Endodermal cell (in vitro differentiated cells): ENCODE results near the gene MYOM1. TPM values are rescaled to one million over a fixed set of nuclear protein-coding genes. Genes with fewer than 3 reads are reported as not detected.
A peak's percentile ranks its signal among the peaks of the same experiment; 100 is the strongest.

ENCODE experiments used
- DNase-seq: peaks from one replicate; pipeline ENCODE4 v3.0.0-alpha.2; 2017
- H3K27ac ChIP-seq: 2 replicates; pipeline ENCODE4 v1.5.1; 2013; ENCODE audit warnings: mild to moderate bottlenecking, low read depth, low read length, moderate library complexity
- H3K27me3 ChIP-seq: 2 replicates; pipeline ENCODE4 v1.6.1; 2013; ENCODE audit warnings: mild to moderate bottlenecking, low read length, moderate library complexity; ENCODE audit not compliant: insufficient read depth, control insufficient read depth, poor library complexity, severe bottlenecking
- H3K36me3 ChIP-seq: 2 replicates; pipeline ENCODE4 v1.7.0; 2013; ENCODE audit warnings: mild to moderate bottlenecking, low read length, moderate library complexity; ENCODE audit not compliant: control insufficient read depth, insufficient read depth
- H3K4me1 ChIP-seq: one replicate; pipeline ENCODE4 v1.7.0; 2013; ENCODE audit warnings: low read length; ENCODE audit not compliant: control insufficient read depth, insufficient read depth
- H3K4me3 ChIP-seq: 2 replicates; pipeline ENCODE4 v1.5.1; 2013; ENCODE audit warnings: mild to moderate bottlenecking, low read length, moderate library complexity
- H3K9ac ChIP-seq: 2 replicates; pipeline ENCODE4 v1.6.1; 2013; ENCODE audit warnings: mild to moderate bottlenecking, low read length, moderate library complexity; ENCODE audit not compliant: poor library complexity, severe bottlenecking; ENCODE audit errors: extremely low read depth
- H3K9me3 ChIP-seq: 2 replicates; pipeline ENCODE4 v1.6.1; 2013; ENCODE audit warnings: mild to moderate bottlenecking, low read length, moderate library complexity; ENCODE audit not compliant: control insufficient read depth
- H3K27ac Mint-ChIP-seq: 2 replicates; pipeline ENCODE4 v1.8.0; 2020; ENCODE audit warnings: mixed read lengths
- H3K27me3 Mint-ChIP-seq: 2 replicates; pipeline ENCODE4 v1.8.0; 2021; ENCODE audit warnings: mild to moderate bottlenecking, mixed read lengths; ENCODE audit not compliant: insufficient read depth
- H3K36me3 Mint-ChIP-seq: 2 replicates; pipeline ENCODE4 v1.8.0; 2020; ENCODE audit warnings: low read depth, mixed read lengths
- H3K4me1 Mint-ChIP-seq: 2 replicates; pipeline ENCODE4 v1.8.0; 2020; ENCODE audit warnings: mixed read lengths
- H3K4me3 Mint-ChIP-seq: 2 replicates; pipeline ENCODE4 v1.8.0; 2020; ENCODE audit warnings: mild to moderate bottlenecking, moderate library complexity, mixed read lengths
- H3K9me3 Mint-ChIP-seq: 2 replicates; pipeline ENCODE4 v1.8.0; 2020; ENCODE audit warnings: mild to moderate bottlenecking, mixed read lengths
- WGBS, 2 experiments: methylation state at CpG; one replicate each; pipeline versions ENCODE4 v1.1.5 to v1.1.7; 2013; ENCODE audit warnings: missing lambda C conversion rate in 2 of 2, mixed read lengths in 1 of 2; ENCODE audit not compliant: insufficient coverage in 1 of 2, insufficient read length in 1 of 2; 5-methylcytosine and 5-hydroxymethylcytosine counted together
- total RNA-seq, 2 donors: library from RNA; stranded (reverse); fragmentation: NEBNext Ultra II Directional in 1 of 2; extraction: Animal tissue kit (Norgen Biotek cat#: 25700) in 1 of 2; gene quantifications; 2 replicates in 1 of 2; 3 replicates in 1 of 2; pipeline ENCODE4 v1.2.1, GENCODE V29; 2021
- TF ChIP-seq, protein P1 (sequence below): fragments of 200-600 bp; sonication (generic); conservative IDR thresholded peaks from 2 replicates; pipeline ENCODE4 v1.5.0; 2021; ENCODE audit warnings: antibody characterized with exemption, mild to moderate bottlenecking

Gene MYOM1
- total RNA-seq, 2 donors from 2014 or later, result 0.49 to 0.88 TPM

GRCh38 chr18:3261373-3262233 is 41.8 kb upstream of the MYOM1 start, which contains the start of gene MYL12B:
Gene MYL12B, plus strand, starts transcription at chr18:3262133. Its CDS starts 10,766 bp downstream, at chr18:3272899.
- peak within 1 kb of the TSS; percentile 75 for H3K4me3 Mint-ChIP-seq
- peaks cover 18% of the 10 kb centered on the region for H3K36me3 Mint-ChIP-seq
- Histone ChIP-seq H3K4me1 (peaks cover 9% of the 10 kb centered on the region), H3K4me3 (peak within 1 kb of the TSS; percentile 99), H3K27ac (peak within 1 kb of the TSS; percentile 99), H3K9me3 (no peaks in the 10 kb centered on the region), H3K36me3 (peaks cover 37% of the 10 kb centered on the region), H3K9ac (peak within 1 kb of the TSS; percentile 92), H3K27me3 (no peaks in the 10 kb centered on the region)
- 0 to 1% methylated on average over 46 to 84 of the region's 84 CpGs for WGBS, 2 experiments
- no peaks in the 10 kb centered on the region for H3K27me3 Mint-ChIP-seq
- TF ChIP-seq, protein P1, sequence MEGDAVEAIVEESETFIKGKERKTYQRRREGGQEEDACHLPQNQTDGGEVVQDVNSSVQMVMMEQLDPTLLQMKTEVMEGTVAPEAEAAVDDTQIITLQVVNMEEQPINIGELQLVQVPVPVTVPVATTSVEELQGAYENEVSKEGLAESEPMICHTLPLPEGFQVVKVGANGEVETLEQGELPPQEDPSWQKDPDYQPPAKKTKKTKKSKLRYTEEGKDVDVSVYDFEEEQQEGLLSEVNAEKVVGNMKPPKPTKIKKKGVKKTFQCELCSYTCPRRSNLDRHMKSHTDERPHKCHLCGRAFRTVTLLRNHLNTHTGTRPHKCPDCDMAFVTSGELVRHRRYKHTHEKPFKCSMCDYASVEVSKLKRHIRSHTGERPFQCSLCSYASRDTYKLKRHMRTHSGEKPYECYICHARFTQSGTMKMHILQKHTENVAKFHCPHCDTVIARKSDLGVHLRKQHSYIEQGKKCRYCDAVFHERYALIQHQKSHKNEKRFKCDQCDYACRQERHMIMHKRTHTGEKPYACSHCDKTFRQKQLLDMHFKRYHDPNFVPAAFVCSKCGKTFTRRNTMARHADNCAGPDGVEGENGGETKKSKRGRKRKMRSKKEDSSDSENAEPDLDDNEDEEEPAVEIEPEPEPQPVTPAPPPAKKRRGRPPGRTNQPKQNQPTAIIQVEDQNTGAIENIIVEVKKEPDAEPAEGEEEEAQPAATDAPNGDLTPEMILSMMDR, result no peak
- DNase-seq, result peak; percentile 91
- peaks cover 52% of the 10 kb centered on the region for H3K4me1 Mint-ChIP-seq
- H3K9me3 Mint-ChIP-seq, result no peaks in the 10 kb centered on the region
- peak within 1 kb of the TSS; percentile 99 for H3K27ac Mint-ChIP-seq

DNA sequence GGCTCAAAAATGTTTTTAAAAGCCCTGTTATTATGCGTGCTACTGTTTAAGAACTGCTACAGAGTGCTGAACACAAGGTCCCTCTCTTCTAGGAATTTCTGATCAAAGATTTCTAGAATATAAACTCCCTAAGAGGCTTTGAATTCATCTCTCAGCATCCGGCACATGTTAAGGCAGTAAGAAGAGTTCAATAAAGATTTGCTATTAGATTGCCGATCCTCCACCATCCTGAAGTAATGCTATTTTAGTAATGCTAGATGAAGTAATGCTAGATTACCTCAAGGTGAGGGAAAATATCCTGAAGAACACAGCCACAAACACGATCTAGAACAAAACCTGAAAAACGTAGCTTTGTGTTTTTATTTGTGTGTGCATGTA is 41.2 kb upstream of the MYOM1 start:
- H3K36me3 Mint-ChIP-seq, result peaks cover 22% of the 10 kb centered on the region
- peak overlapping the region; percentile 99 for H3K27ac Mint-ChIP-seq
- peaks cover 9% of the 10 kb centered on the region for H3K4me1 ChIP-seq
- H3K27me3 ChIP-seq, result no peaks in the 10 kb centered on the region
- 37 to 48% methylated on average over 3 to 5 of the region's 5 CpGs for WGBS, 2 experiments
- peak overlapping the region; percentile 75 for H3K4me3 Mint-ChIP-seq
- H3K27me3 Mint-ChIP-seq, result no peaks in the 10 kb centered on the region
- peaks cover 37% of the 10 kb centered on the region for H3K36me3 ChIP-seq
- TF ChIP-seq, protein P1, result no peak
- peak overlapping the region; percentile 92 for H3K9ac ChIP-seq
- peak overlapping the region; percentile 99 for H3K27ac ChIP-seq
- H3K9me3 Mint-ChIP-seq, result no peaks in the 10 kb centered on the region
- H3K9me3 ChIP-seq, result no peaks in the 10 kb centered on the region
- H3K4me1 Mint-ChIP-seq, result peaks cover 48% of the 10 kb centered on the region
- H3K4me3 ChIP-seq, result peak overlapping the region; percentile 99
- no peak for DNase-seq

GRCh38 chr18:3257627-3258120 is 37.9 kb upstream of the MYOM1 start:
- DNase-seq, result no peak
- no peak overlapping the region for H3K9ac ChIP-seq
- no peaks in the 10 kb centered on the region for H3K27me3 ChIP-seq
- peaks cover 42% of the 10 kb centered on the region for H3K4me1 Mint-ChIP-seq
- 92 to 97% methylated on average over 2 of the region's 2 CpGs for WGBS, 2 experiments
- TF ChIP-seq, protein P1, result no peak
- H3K4me3 ChIP-seq, result no peak overlapping the region
- H3K4me3 Mint-ChIP-seq, result no peak overlapping the region
- no peaks in the 10 kb centered on the region for H3K9me3 Mint-ChIP-seq
- no peaks in the 10 kb centered on the region for H3K9me3 ChIP-seq
- H3K27me3 Mint-ChIP-seq, result no peaks in the 10 kb centered on the region
- peaks cover 52% of the 10 kb centered on the region for H3K36me3 Mint-ChIP-seq
- H3K36me3 ChIP-seq, result peaks cover 70% of the 10 kb centered on the region
- H3K27ac Mint-ChIP-seq, result no peak overlapping the region
- no peak overlapping the region for H3K27ac ChIP-seq
- peaks cover 19% of the 10 kb centered on the region for H3K4me1 ChIP-seq
